MCF 10A (cell line): ENCODE data around the gene VAMP2. TPM values are rescaled to one million over a fixed set of nuclear protein-coding genes. Genes with fewer than 3 reads are reported as not detected.
A peak's percentile ranks its signal among the peaks of the same experiment; 100 is the strongest.

Experiments
- BruUV-seq: library from RNA; stranded (reverse); fragments of 400-500 nt; replicated peaks from 2 replicates; lab custom pipeline; 2021; lab: Mats Ljungman, UMichigan
- CTCF ChIA-PET: fragments of 300-600 bp; sonication (Branson Sonifier 250); formaldehyde crosslinking; extraction: SDS; loops from one replicate; lab custom pipeline; 2021; ENCODE audit warnings: antibody characterized with exemption, inconsistent platforms; lab: Yijun Ruan, JAX
- POLR2A ChIA-PET: fragments of 300-600, 350-650 bp; sonication (Branson Sonifier 250); formaldehyde crosslinking; extraction: SDS; loops from one replicate; lab custom pipeline; 2020; ENCODE audit warnings: antibody characterized with exemption, inconsistent platforms; lab: Yijun Ruan, JAX
- DNase-seq: peaks from one replicate; pipeline ENCODE4 v3.0.0-alpha.2; 2018; ENCODE audit not compliant: unreplicated experiment
- H3K27ac Mint-ChIP-seq: one replicate; pipeline ENCODE4 v1.8.0; 2022; ENCODE audit warnings: mild to moderate bottlenecking, low read depth, mixed read lengths; ENCODE audit not compliant: unreplicated experiment
- H3K27me3 Mint-ChIP-seq: one replicate; pipeline ENCODE4 v1.8.0; 2022; ENCODE audit warnings: mixed read lengths; ENCODE audit not compliant: insufficient read depth, unreplicated experiment
- H3K36me3 Mint-ChIP-seq: one replicate; pipeline ENCODE4 v1.8.0; 2022; ENCODE audit warnings: mild to moderate bottlenecking, moderate library complexity, mixed read lengths; ENCODE audit not compliant: insufficient read depth, unreplicated experiment
- H3K4me1 Mint-ChIP-seq: one replicate; pipeline ENCODE4 v1.8.0; 2022; ENCODE audit warnings: mixed read lengths; ENCODE audit not compliant: insufficient read depth, unreplicated experiment
- H3K4me3 Mint-ChIP-seq: one replicate; pipeline ENCODE4 v1.8.0; 2022; ENCODE audit warnings: mild to moderate bottlenecking, moderate library complexity, mixed read lengths; ENCODE audit not compliant: unreplicated experiment
- H3K9me3 Mint-ChIP-seq: one replicate; pipeline ENCODE4 v1.8.0; 2022; ENCODE audit warnings: mixed read lengths; ENCODE audit not compliant: unreplicated experiment
- intact Hi-C: fragments of 100-400 bp; cut with micrococcal nuclease; formaldehyde crosslinking; loops from 2 replicates; pipeline ENCODE4 v1.14.1; 2022
- total RNA-seq: library from RNA; stranded (reverse); gene quantifications from 2 replicates; pipeline ENCODE4 v1.2.3, GENCODE V29; 2022
- TF ChIP-seq, protein P1 (sequence below): fragments of 200-600 bp; IDR thresholded peaks from one replicate; pipeline ENCODE4 v1.8.0; 2022; ENCODE audit warnings: antibody characterized with exemption, mild to moderate bottlenecking; ENCODE audit not compliant: unreplicated experiment

Gene VAMP2
- total RNA-seq, 1 experiment from 2014 or later, result 37.7 TPM

GRCh38 chr17:8120520-8121406 is 42.0 kb downstream of the VAMP2 start:
- H3K36me3 Mint-ChIP-seq, result peaks cover 42% of the 10 kb centered on the region
- BruUV-seq, result no TSS peak
- intact Hi-C loops, result loop anchor here (1.0 to 5.0 kb wide), 5 partner anchors 67 to 262 kb away; partner anchors contain the start of gene RPL26
- peaks cover 43% of the 10 kb centered on the region for H3K4me1 Mint-ChIP-seq
- CTCF ChIA-PET, result interaction anchor here (0.6 to 6.7 kb wide), 8 partner anchors 15 to 83 kb away, joined by 3 to 67 read pairs (median 10); no protein-coding TSS in a partner anchor
- POLR2A ChIA-PET, result interaction anchor here (0.6 to 6.4 kb wide), 27 partner anchors 12 to 434 kb away, joined by 3 to 172 read pairs (median 7); partner anchors contain the start of genes BORCS6, CHD3, CNTROB and CTC1
- no peaks in the 10 kb centered on the region for H3K9me3 Mint-ChIP-seq
- H3K27me3 Mint-ChIP-seq, result no peaks in the 10 kb centered on the region
- TF ChIP-seq, protein P1, sequence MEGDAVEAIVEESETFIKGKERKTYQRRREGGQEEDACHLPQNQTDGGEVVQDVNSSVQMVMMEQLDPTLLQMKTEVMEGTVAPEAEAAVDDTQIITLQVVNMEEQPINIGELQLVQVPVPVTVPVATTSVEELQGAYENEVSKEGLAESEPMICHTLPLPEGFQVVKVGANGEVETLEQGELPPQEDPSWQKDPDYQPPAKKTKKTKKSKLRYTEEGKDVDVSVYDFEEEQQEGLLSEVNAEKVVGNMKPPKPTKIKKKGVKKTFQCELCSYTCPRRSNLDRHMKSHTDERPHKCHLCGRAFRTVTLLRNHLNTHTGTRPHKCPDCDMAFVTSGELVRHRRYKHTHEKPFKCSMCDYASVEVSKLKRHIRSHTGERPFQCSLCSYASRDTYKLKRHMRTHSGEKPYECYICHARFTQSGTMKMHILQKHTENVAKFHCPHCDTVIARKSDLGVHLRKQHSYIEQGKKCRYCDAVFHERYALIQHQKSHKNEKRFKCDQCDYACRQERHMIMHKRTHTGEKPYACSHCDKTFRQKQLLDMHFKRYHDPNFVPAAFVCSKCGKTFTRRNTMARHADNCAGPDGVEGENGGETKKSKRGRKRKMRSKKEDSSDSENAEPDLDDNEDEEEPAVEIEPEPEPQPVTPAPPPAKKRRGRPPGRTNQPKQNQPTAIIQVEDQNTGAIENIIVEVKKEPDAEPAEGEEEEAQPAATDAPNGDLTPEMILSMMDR, result peak; percentile 36
- peak; percentile 92 for DNase-seq
- peak overlapping the region; percentile 77 for H3K4me3 Mint-ChIP-seq
- peak overlapping the region; percentile 98 for H3K27ac Mint-ChIP-seq

DNA sequence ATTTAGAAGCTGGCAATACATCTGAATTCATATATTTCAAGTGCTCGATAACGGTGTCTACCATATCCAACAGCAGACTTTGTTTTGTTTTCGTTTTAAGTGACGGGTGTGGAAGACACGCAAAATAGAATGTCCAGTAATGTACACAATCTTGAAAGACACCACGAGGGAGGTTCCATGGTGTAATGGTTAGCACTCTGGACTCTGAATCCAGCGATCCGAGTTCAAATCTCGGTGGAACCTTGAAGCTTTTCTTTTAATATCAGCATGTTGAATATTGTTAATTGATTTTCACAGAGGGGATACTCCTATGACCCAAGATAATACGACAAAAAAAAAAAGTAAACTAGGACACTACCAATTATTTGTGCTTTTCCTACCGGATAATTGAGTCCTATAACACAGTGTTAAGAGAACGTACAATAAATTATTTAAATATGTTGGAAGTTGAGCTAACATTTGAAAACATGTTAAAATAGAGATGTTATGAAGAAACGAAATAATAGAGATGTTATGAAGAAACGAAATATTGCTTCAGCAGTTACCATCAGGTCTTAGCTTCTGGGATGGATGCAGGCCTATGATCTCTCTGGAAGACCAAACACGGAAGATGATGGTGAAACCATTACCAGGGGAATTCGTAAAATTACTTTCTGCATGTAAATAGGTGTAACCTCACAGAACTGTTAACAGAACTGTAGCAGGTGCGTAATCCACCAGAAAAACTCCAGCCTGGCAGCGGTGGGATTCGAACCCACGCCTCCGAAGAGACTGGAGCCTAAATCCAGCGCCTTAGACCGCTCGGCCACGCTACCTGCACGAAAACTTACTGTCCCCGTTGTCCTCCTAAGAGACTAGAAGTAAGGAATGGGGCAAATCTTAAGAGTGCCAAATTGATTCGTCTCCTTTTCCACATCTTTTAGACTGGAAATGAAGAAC is 42.9 kb downstream of the VAMP2 start:
- peak overlapping the region; percentile 98 for H3K27ac Mint-ChIP-seq
- no peaks in the 10 kb centered on the region for H3K9me3 Mint-ChIP-seq
- BruUV-seq, result no TSS peak
- DNase-seq, result peak; percentile 92
- H3K36me3 Mint-ChIP-seq, result peaks cover 33% of the 10 kb centered on the region
- intact Hi-C loops, result loop anchor here (1.0 to 5.0 kb wide), 6 partner anchors 47 to 262 kb away; partner anchors contain the start of gene RPL26
- no peaks in the 10 kb centered on the region for H3K27me3 Mint-ChIP-seq
- TF ChIP-seq, protein P1, result no peak
- peaks cover 41% of the 10 kb centered on the region for H3K4me1 Mint-ChIP-seq
- CTCF ChIA-PET, result interaction anchor here (0.6 to 6.7 kb wide), 34 partner anchors 9 to 376 kb away, joined by 3 to 67 read pairs (median 6); partner anchors contain the start of gene ALOX12B
- POLR2A ChIA-PET, result interaction anchor here (0.6 to 6.4 kb wide), 41 partner anchors 10 to 433 kb away, joined by 3 to 172 read pairs (median 6); partner anchors contain the start of genes BORCS6, CHD3, CNTROB and CTC1
- H3K4me3 Mint-ChIP-seq, result peak overlapping the region; percentile 77

- Mint-ChIP-seq H3K27ac (peak overlapping the region; percentile 98), H3K9me3 (no peaks in the 10 kb centered on the region), H3K4me3 (peak overlapping the region; percentile 77), H3K4me1 (peaks cover 32% of the 10 kb centered on the region), H3K27me3 (no peaks in the 10 kb centered on the region), H3K36me3 (peaks cover 28% of the 10 kb centered on the region)
- ChIA-PET POLR2A (interaction anchor here (0.6 to 6.4 kb wide), 42 partner anchors 10 to 434 kb away, joined by 3 to 172 read pairs (median 6); partner anchors contain the start of genes BORCS6, CHD3, CNTROB and CTC1), CTCF (interaction anchor here (0.5 to 6.7 kb wide), 32 partner anchors 8 to 389 kb away, joined by 3 to 67 read pairs (median 6); partner anchors contain the start of gene ALOX12B)
- no TSS peak for BruUV-seq
- DNase-seq, result peak; percentile 84
- intact Hi-C loops, result loop anchor here (1.0 to 2.0 kb wide), 4 partner anchors 25 to 54 kb away; no protein-coding TSS in a partner anchor
- TF ChIP-seq, protein P1, result peak; percentile 87
Observed at GRCh38 chr17:8118769-8119580, 43.8 kb downstream of the VAMP2 start.
